H1 (cell line): ENCODE measurements around the gene COL1A1. TPM values are rescaled to one million over a fixed set of nuclear protein-coding genes. Genes with fewer than 3 reads are reported as not detected.

Source experiments
- CTCF ChIA-PET: fragments of 300-600 bp; sonication (Branson Sonifier 250); formaldehyde crosslinking; loops from one replicate; lab custom pipeline; 2021; ENCODE audit not compliant: partially characterized antibody; lab: Charles Lee
- POLR2A ChIA-PET: fragments of 300-600 bp; sonication (Branson Sonifier 250); formaldehyde crosslinking; loops from one replicate; lab custom pipeline; 2021; ENCODE audit warnings: inconsistent platforms; ENCODE audit not compliant: partially characterized antibody; lab: Charles Lee
- DNase-seq, 2 experiments: peaks; one replicate each; pipeline versions ENCODE4 v3.0.0 to v3.0.0-alpha.2; 2010 to 2022; ENCODE audit warnings: low spot score in 2 of 2, low read depth in 1 of 2, mixed read lengths in 1 of 2
- FAIRE-seq: peaks from 2 replicates; lab custom pipeline; 2011; peaks lifted over from hg19 to GRCh38; lab: Jason Lieb, UNC
- H2AFZ ChIP-seq: 2 replicates; pipeline ENCODE4 v1.8.1; 2012; ENCODE audit warnings: low read length, inconsistent platforms
- H2AK5ac ChIP-seq: 2 replicates; pipeline ENCODE4 v1.6.1; 2013; ENCODE audit warnings: low read depth, low read length
- H2BK120ac ChIP-seq: replicated peaks from 2 replicates; pipeline ENCODE3; 2013; ENCODE audit warnings: low read depth, low read length, inconsistent platforms
- H2BK12ac ChIP-seq: 2 replicates; pipeline ENCODE4 v1.6.1; 2013; ENCODE audit warnings: low read depth, low read length
- H2BK15ac ChIP-seq: 2 replicates; pipeline ENCODE4 v1.6.1; 2013; ENCODE audit warnings: low read length
- H2BK20ac ChIP-seq: 2 replicates; pipeline ENCODE4 v1.6.1; 2013; ENCODE audit warnings: low read length
- H2BK5ac ChIP-seq: 2 replicates; pipeline ENCODE4 v1.6.1; 2013; ENCODE audit warnings: low read depth, low read length
- H3K14ac ChIP-seq: 2 replicates; pipeline ENCODE4 v1.6.1; 2013; ENCODE audit warnings: inconsistent platforms; ENCODE audit not compliant: insufficient read length
- H3K18ac ChIP-seq: 2 replicates; pipeline ENCODE4 v1.6.1; 2013; ENCODE audit warnings: low read length; ENCODE audit errors: extremely low read depth
- H3K23ac ChIP-seq: 2 replicates; pipeline ENCODE4 v1.6.1; 2013; ENCODE audit warnings: inconsistent platforms; ENCODE audit not compliant: insufficient read length
- H3K23me2 ChIP-seq: 2 replicates; pipeline ENCODE4 v1.6.1; 2013; ENCODE audit warnings: low read depth, low read length
- H3K27ac ChIP-seq: 2 replicates; pipeline ENCODE4 v1.6.1; 2011; ENCODE audit warnings: low read depth, low read length, inconsistent platforms
- H3K27me3 ChIP-seq, 4 experiments: replicated peaks in 1 of 4; 1 replicate in 1 of 4; 2 replicates in 3 of 4; pipeline versions ENCODE4 v1.6.1 to v1.8.1; 2011 to 2013; ENCODE audit warnings: low read length in 3 of 4, mild to moderate bottlenecking in 3 of 4, inconsistent platforms in 2 of 4, mixed read lengths in 2 of 4, moderate library complexity in 1 of 4; ENCODE audit not compliant: control insufficient read depth in 3 of 4, insufficient read depth in 3 of 4; ENCODE audit errors: extremely low read depth in 1 of 4
- H3K36me3 ChIP-seq, 4 experiments: 2 replicates each; pipeline versions ENCODE4 v1.6.1 to v1.8.1; 2011 to 2013; ENCODE audit warnings: mild to moderate bottlenecking in 4 of 4, low read length in 3 of 4, moderate library complexity in 2 of 4, control low read depth in 1 of 4, inconsistent platforms in 1 of 4; ENCODE audit not compliant: insufficient read depth in 4 of 4, control insufficient read depth in 2 of 4
- H3K4ac ChIP-seq: replicated peaks from 2 replicates; pipeline ENCODE3; 2013; ENCODE audit warnings: low read length, low read depth, mixed read lengths, inconsistent platforms; ENCODE audit not compliant: insufficient read length
- H3K4me1 ChIP-seq, 4 experiments: replicated peaks in 1 of 4; 1 replicate in 1 of 4; 2 replicates in 3 of 4; pipeline versions ENCODE4 v1.6.1 to v1.8.1; 2011 to 2013; ENCODE audit warnings: low read length in 3 of 4, inconsistent platforms in 2 of 4, mixed read lengths in 1 of 4; ENCODE audit not compliant: insufficient read depth in 4 of 4, control insufficient read depth in 3 of 4
- H3K4me2 ChIP-seq, 2 experiments: 2 replicates each; pipeline versions ENCODE4 v1.6.1 to v1.8.1; 2011 to 2013; ENCODE audit warnings: low read depth in 2 of 2, low read length in 2 of 2, control low read depth in 1 of 2, inconsistent platforms in 1 of 2, mild to moderate bottlenecking in 1 of 2; ENCODE audit not compliant: insufficient read depth in 1 of 2
- H3K4me3 ChIP-seq, 4 experiments: fragments of 200-600, 300-600 bp in 1 of 4; sonication (generic), shearing (Covaris generic), sonication (Bioruptor Twin) in 1 of 4; 2 replicates each; pipeline versions ENCODE4 v1.5.1 to v1.8.1; 2011 to 2016; ENCODE audit warnings: low read length in 4 of 4, low read depth in 3 of 4, control low read depth in 2 of 4, inconsistent platforms in 2 of 4, mild to moderate bottlenecking in 2 of 4, mixed read lengths in 1 of 4, moderate library complexity in 1 of 4; ENCODE audit not compliant: insufficient read depth in 2 of 4; ENCODE audit errors: extremely low read depth in 1 of 4
- H3K56ac ChIP-seq: replicated peaks from 2 replicates; pipeline ENCODE3; 2013; ENCODE audit warnings: low read depth, mild to moderate bottlenecking, mixed read lengths, low read length, inconsistent platforms; ENCODE audit not compliant: insufficient read length
- H3K79me1 ChIP-seq: 2 replicates; pipeline ENCODE4 v1.6.1; 2013; ENCODE audit warnings: low read depth, low read length, control low read depth
- H3K79me2 ChIP-seq, 2 experiments: 2 replicates each; pipeline versions ENCODE4 v1.6.1 to v1.8.1; 2012 to 2013; ENCODE audit warnings: low read length in 2 of 2, mild to moderate bottlenecking in 2 of 2, inconsistent platforms in 1 of 2; ENCODE audit not compliant: insufficient read depth in 2 of 2, control insufficient read depth in 1 of 2
- H3K9ac ChIP-seq, 4 experiments: replicated peaks in 1 of 4; 1 replicate in 1 of 4; 2 replicates in 3 of 4; pipeline versions ENCODE4 v1.6.1 to v1.8.1; 2011 to 2013; ENCODE audit warnings: low read depth in 3 of 4, low read length in 3 of 4, control low read depth in 2 of 4, mild to moderate bottlenecking in 2 of 4, moderate library complexity in 2 of 4, inconsistent platforms in 1 of 4; ENCODE audit errors: extremely low read depth in 1 of 4
- H3K9me3 ChIP-seq, 2 experiments: 2 replicates each; pipeline versions ENCODE4 v1.6.1 to v1.8.1; 2012 to 2013; ENCODE audit warnings: mild to moderate bottlenecking in 2 of 2, moderate library complexity in 2 of 2, control low read depth in 1 of 2, inconsistent platforms in 1 of 2, low read depth in 1 of 2, low read length in 1 of 2, mixed read lengths in 1 of 2; ENCODE audit not compliant: insufficient read depth in 2 of 2
- H4K20me1 ChIP-seq, 2 experiments: replicated peaks in 1 of 2; 2 replicates each; pipeline versions ENCODE3 to v1.8.1; 2011 to 2013; ENCODE audit warnings: inconsistent platforms in 2 of 2, low read length in 2 of 2, mild to moderate bottlenecking in 1 of 2; ENCODE audit not compliant: insufficient read depth in 2 of 2, control insufficient read depth in 1 of 2
- H4K5ac ChIP-seq: 2 replicates; pipeline ENCODE4 v1.6.1; 2013; ENCODE audit warnings: low read length, low read depth, mixed read lengths, inconsistent platforms; ENCODE audit not compliant: insufficient read length
- H4K8ac ChIP-seq: 2 replicates; pipeline ENCODE4 v1.8.0; 2013; ENCODE audit warnings: mild to moderate bottlenecking, moderate library complexity, low read length, inconsistent platforms; ENCODE audit not compliant: insufficient read depth; ENCODE audit errors: extremely low read depth
- H4K91ac ChIP-seq: replicated peaks from 2 replicates; pipeline ENCODE3; 2013; ENCODE audit warnings: low read length, mixed read lengths, inconsistent platforms; ENCODE audit not compliant: insufficient read length
- CBX8 ChIP-seq: fragments of 300-800, 300-1000 bp; sonication (generic); IDR thresholded peaks from 2 replicates; pipeline ENCODE4 v1.7.1; 2016; ENCODE audit warnings: low read depth, low read length, borderline replicate concordance
- CTCF ChIP-seq, 3 experiments: IDR thresholded peaks; 1 replicate in 2 of 3; 2 replicates in 1 of 3; pipeline versions ENCODE4 v1.5.1 to v1.6.1; 2011; ENCODE audit warnings: low read length in 3 of 3, mild to moderate bottlenecking in 3 of 3, inconsistent platforms in 2 of 3, low read depth in 1 of 3, moderate library complexity in 1 of 3; ENCODE audit not compliant: insufficient read depth in 1 of 3; ENCODE audit errors: control extremely low read depth in 1 of 3
- E2F6 ChIP-seq: IDR thresholded peaks from 2 replicates; pipeline ENCODE4 v1.6.1; 2012; ENCODE audit warnings: inconsistent platforms
- EZH2 ChIP-seq: fragments of 200-600 bp; sonication (generic); IDR thresholded peaks from 2 replicates; pipeline ENCODE4 v1.7.1; 2012; ENCODE audit warnings: low read depth, mild to moderate bottlenecking, moderate library complexity, low read length, inconsistent platforms; ENCODE audit not compliant: severe bottlenecking
- HDAC2 ChIP-seq, 2 experiments: fragments of 300-600 bp in 1 of 2; sonication (generic) in 1 of 2; IDR thresholded peaks; 2 replicates each; pipeline ENCODE4 v1.6.1; 2011 to 2012; ENCODE audit warnings: low read depth in 2 of 2, low read length in 2 of 2, mild to moderate bottlenecking in 2 of 2, moderate library complexity in 2 of 2, borderline replicate concordance in 1 of 2, inconsistent platforms in 1 of 2
- JUN ChIP-seq: IDR thresholded peaks from 2 replicates; pipeline ENCODE4 v1.6.1; 2011; ENCODE audit warnings: low read depth, mild to moderate bottlenecking, improper control_type of control experiment, low read length
- RBBP5 ChIP-seq: IDR thresholded peaks from 2 replicates; pipeline ENCODE4 v1.7.1; 2012; ENCODE audit warnings: low read depth, mild to moderate bottlenecking, inconsistent platforms, low read length, moderate library complexity, borderline replicate concordance
- SUZ12 ChIP-seq: fragments of 200-600 bp; sonication (generic); IDR thresholded peaks from 2 replicates; pipeline ENCODE4 v1.6.1; 2012; ENCODE audit warnings: mild to moderate bottlenecking, inconsistent platforms, low read length, moderate library complexity, mixed read lengths
- TCF12 ChIP-seq: IDR thresholded peaks from 2 replicates; pipeline ENCODE4 v1.6.1; 2011; ENCODE audit warnings: low read depth, mild to moderate bottlenecking, low read length
- WGBS, 2 experiments: shearing (Covaris generic) in 1 of 2; methylation state at CpG; one replicate each; pipeline versions ENCODE4 v1.1.6 to v1.1.7; 2013 to 2015; ENCODE audit warnings: low lambda C conversion rate in 2 of 2, mixed read lengths in 2 of 2, inconsistent platforms in 1 of 2, low coverage in 1 of 2, missing lambda C conversion rate in 1 of 2; ENCODE audit not compliant: insufficient replicate concordance in 2 of 2, insufficient coverage in 1 of 2, insufficient read length in 1 of 2; ENCODE audit errors: extremely low coverage in 1 of 2, missing lambda C conversion rate in 1 of 2; 5-methylcytosine and 5-hydroxymethylcytosine counted together
- polyA plus RNA-seq, 7 experiments: library from polyadenylated mRNA; depleted of rRNA in 3 of 7; stranded (reverse) in 5 of 7; unstranded in 2 of 7; fragments of >200 nt in 5 of 7; fragments of 200-250 nt in 2 of 7; gene quantifications; 1 replicate in 5 of 7; 2 replicates in 1 of 7; 4 replicates in 1 of 7; pipeline versions ENCODE4 v1.2.1 to v1.2.3, GENCODE V29; 2011 to 2013; ENCODE audit warnings: missing spikeins in 2 of 7, mixed read lengths in 2 of 7
- total RNA-seq: library from RNA; stranded (reverse); fragmentation: NEBNext Ultra II Directional; extraction: Animal tissue kit (Norgen Biotek cat#: 25700); gene quantifications from 2 replicates; pipeline ENCODE4 v1.2.1, GENCODE V29; 2021

The COL1A1 gene
- total and polyA plus RNA-seq, 2 of the 8 experiments (the other 6 are each of a cell fraction or from before 2014, with no cell fraction given): 14.1 to 80.4 TPM

- Histone ChIP-seq H4K20me1 (peaks cover 0 to 4% of the 10 kb centered on the region in 2 experiments), H2AFZ (no peak overlapping the region), H3K9me3 (no peaks in the 10 kb centered on the region), H3K23ac (no peak overlapping the region), H4K5ac (no peak overlapping the region), H3K23me2 (peaks cover 8% of the 10 kb centered on the region; the same call in 1 of the 2 replicates), H3K56ac (no peak overlapping the region), H4K8ac (no peak overlapping the region), H3K18ac (no peak overlapping the region), H2AK5ac (no peak overlapping the region), H3K4me3 (no peak overlapping the region), H3K27me3 (peaks cover 0 to 3% (median 2%) of the 10 kb centered on the region in 4 experiments; a peak in 5 of 7 replicates), H2BK120ac (no peak overlapping the region), H3K36me3 (peaks cover 11 to 49% (median 41%) of the 10 kb centered on the region in 4 experiments), H2BK5ac (no peak overlapping the region), H3K4me1 (peaks cover 0 to 2% (median 0%) of the 10 kb centered on the region in 4 experiments; a peak in 1 of 7 replicates), H2BK20ac (no peak overlapping the region), H3K4ac (no peak overlapping the region), H2BK12ac (no peak overlapping the region), H3K9ac (no peak overlapping the region), H2BK15ac (no peak overlapping the region), H4K91ac (no peak overlapping the region), H3K4me2 (no peak overlapping the region), H3K27ac (no peak overlapping the region), H3K79me2 (no peaks in the 10 kb centered on the region), H3K14ac (no peak overlapping the region), H3K79me1 (no peaks in the 10 kb centered on the region)
- FAIRE-seq (no peak), DNase-seq (no peak)
- ChIA-PET CTCF (interaction anchor here (1.0 to 5.8 kb wide), 16 partner anchors 9 to 116 kb away, joined by 3 to 103 read pairs (median 10); partner anchors contain the start of gene TMEM92), POLR2A (no interaction called here)
- WGBS, 2 experiments: 78% methylated on average over 4 of the region's 5 CpGs; no CpG with 5 or more reads in 1 of the 2 experiments
- TF ChIP-seq TCF12 (no peak), CTCF (IDR thresholded peaks at IDR 0.05; ENCODE audit: control extremely low read depth in 1 of 3, insufficient read depth in 1 of 3, low read depth in 1 of 3, low read length in 3 of 3) (no peak), HDAC2 (IDR thresholded peaks at IDR 0.05; ENCODE audit: borderline replicate concordance in 1 of 2, low read depth in 2 of 2, low read length in 2 of 2) (no peak), E2F6 (no peak), EZH2 (no peak), SUZ12 (no peak), JUN (no peak), RBBP5 (no peak), CBX8 (no peak)
Observed at GRCh38 chr17:50196036-50196435, 5.4 kb downstream of the COL1A1 start.
